Trophoblast cell (in vitro differentiated cells and primary cell): Measurements from ENCODE around the gene PIK3CB.
"Not testable (repeated sequence)": the region's sequence is repeated elsewhere in the genome, so short reads cannot be mapped to it uniquely, and the experiment has no call there.

Source experiments
- DNase-seq, 2 donors: peaks; one replicate each; pipeline ENCODE4 v3.0.0-alpha.2; 2016
- H2AFZ ChIP-seq: 2 replicates; pipeline ENCODE4 v1.6.1; 2013; ENCODE audit warnings: low read length, moderate library complexity, mild to moderate bottlenecking; ENCODE audit not compliant: insufficient read depth, poor library complexity
- H2AK5ac ChIP-seq: 2 replicates; pipeline ENCODE4 v1.6.1; 2013; ENCODE audit warnings: mild to moderate bottlenecking, low read length
- H2BK120ac ChIP-seq: 2 replicates; pipeline ENCODE4 v1.6.1; 2013; ENCODE audit warnings: low read length, mild to moderate bottlenecking, moderate library complexity; ENCODE audit not compliant: insufficient read depth, poor library complexity
- H2BK12ac ChIP-seq: 2 replicates; pipeline ENCODE4 v1.6.1; 2013; ENCODE audit warnings: mild to moderate bottlenecking, low read length, moderate library complexity
- H2BK5ac ChIP-seq: 2 replicates; pipeline ENCODE4 v1.6.1; 2013; ENCODE audit warnings: low read length, low read depth, moderate library complexity, mild to moderate bottlenecking; ENCODE audit not compliant: poor library complexity
- H3K14ac ChIP-seq: 2 replicates; pipeline ENCODE4 v1.6.1; 2013; ENCODE audit warnings: mild to moderate bottlenecking, low read length
- H3K18ac ChIP-seq: 2 replicates; pipeline ENCODE4 v1.6.1; 2013; ENCODE audit warnings: mild to moderate bottlenecking, low read length
- H3K23ac ChIP-seq: 2 replicates; pipeline ENCODE4 v1.6.1; 2013; ENCODE audit warnings: low read length
- H3K27ac ChIP-seq: 2 replicates; pipeline ENCODE4 v1.5.1; 2013; ENCODE audit warnings: low read depth, mild to moderate bottlenecking, inconsistent platforms, low read length, moderate library complexity
- H3K27me3 ChIP-seq: 2 replicates; pipeline ENCODE4 v1.6.1; 2013; ENCODE audit warnings: inconsistent platforms, mild to moderate bottlenecking, low read length, moderate library complexity; ENCODE audit not compliant: insufficient read depth
- H3K36me3 ChIP-seq, 2 experiments: 1 replicate in 1 of 2; 2 replicates in 1 of 2; pipeline ENCODE4 v1.6.1; 2013; ENCODE audit warnings: low read length in 2 of 2, mild to moderate bottlenecking in 2 of 2, moderate library complexity in 1 of 2; ENCODE audit not compliant: insufficient read depth in 2 of 2, control insufficient read depth in 1 of 2
- H3K4ac ChIP-seq: 2 replicates; pipeline ENCODE4 v1.6.1; 2013; ENCODE audit warnings: low read depth, mild to moderate bottlenecking, low read length, moderate library complexity
- H3K4me1 ChIP-seq, 2 experiments: 1 replicate in 1 of 2; 2 replicates in 1 of 2; pipeline ENCODE4 v1.6.1; 2013; ENCODE audit warnings: low read length in 2 of 2, mild to moderate bottlenecking in 2 of 2, moderate library complexity in 1 of 2; ENCODE audit not compliant: insufficient read depth in 2 of 2, control insufficient read depth in 1 of 2
- H3K4me2 ChIP-seq: 2 replicates; pipeline ENCODE4 v1.6.1; 2013; ENCODE audit warnings: inconsistent platforms, mild to moderate bottlenecking, low read length, moderate library complexity
- H3K4me3 ChIP-seq: 2 replicates; pipeline ENCODE4 v1.5.1; 2013; ENCODE audit warnings: mild to moderate bottlenecking, low read depth, low read length, inconsistent platforms
- H3K79me1 ChIP-seq: one replicate; pipeline ENCODE4 v1.6.1; 2013; ENCODE audit warnings: low read length
- H3K79me2 ChIP-seq: 2 replicates; pipeline ENCODE4 v1.6.1; 2013; ENCODE audit warnings: low read length, mild to moderate bottlenecking; ENCODE audit not compliant: control insufficient read depth, insufficient read depth, poor library complexity
- H3K9ac ChIP-seq: 2 replicates; pipeline ENCODE4 v1.6.1; 2013; ENCODE audit warnings: mild to moderate bottlenecking, low read length
- H3K9me3 ChIP-seq: 2 replicates; pipeline ENCODE4 v1.6.1; 2013; ENCODE audit warnings: low read depth, mild to moderate bottlenecking, control low read depth, inconsistent platforms, low read length; ENCODE audit not compliant: insufficient read depth
- H4K12ac ChIP-seq: 2 replicates; pipeline ENCODE4 v1.6.1; 2013; ENCODE audit warnings: low read depth, mild to moderate bottlenecking, low read length, moderate library complexity
- H4K8ac ChIP-seq: 2 replicates; pipeline ENCODE4 v1.6.1; 2013; ENCODE audit warnings: low read depth, mild to moderate bottlenecking, low read length, moderate library complexity
- H4K91ac ChIP-seq: one replicate; pipeline ENCODE4 v1.6.1; 2013; ENCODE audit warnings: low read depth, mild to moderate bottlenecking, low read length, moderate library complexity
- WGBS: extraction: QIAGEN DNeasy Blood & Tissue Kit; methylation state at CpG from one replicate; pipeline ENCODE4 v1.1.7; 2013; ENCODE audit warnings: missing lambda C conversion rate; ENCODE audit not compliant: insufficient read length, insufficient coverage; ENCODE audit errors: extremely low coverage; 5-methylcytosine and 5-hydroxymethylcytosine counted together

PIK3CB gene

DNA sequence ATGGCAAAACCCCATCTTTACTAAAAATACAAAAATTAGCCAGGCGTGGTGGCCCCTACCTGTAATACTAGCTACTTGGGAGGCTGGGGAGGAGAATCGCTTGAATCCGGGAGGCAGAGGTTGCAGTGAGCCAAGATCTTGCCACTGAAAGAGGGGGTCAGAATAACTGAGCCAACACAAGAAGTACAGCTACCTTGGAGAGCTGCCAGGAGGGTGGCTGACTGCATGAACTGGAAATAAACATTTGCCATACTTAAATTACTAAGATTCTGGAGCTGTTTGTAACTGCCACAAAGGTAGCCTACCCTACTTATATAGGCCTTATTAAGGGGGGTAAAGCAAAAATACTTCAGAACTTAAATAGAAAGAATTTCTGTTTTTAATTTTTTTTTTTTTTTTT is 15.4 kb upstream of the PIK3CB start:
- H2AK5ac ChIP-seq: no peak overlapping the region
- no peak overlapping the region for H3K9ac ChIP-seq
- H3K4me2 ChIP-seq: no peak overlapping the region
- H2BK5ac ChIP-seq: no peak overlapping the region
- no peak overlapping the region for H3K4me3 ChIP-seq
- WGBS: no CpG with 5 or more reads among the region's 3 CpGs
- no peak overlapping the region for H3K27ac ChIP-seq
- H4K91ac ChIP-seq: peak overlapping the region; percentile 11
- no peak for DNase-seq
- H3K79me2 ChIP-seq: peaks cover 2% of the 10 kb centered on the region
- H3K23ac ChIP-seq: no peak overlapping the region
- H3K14ac ChIP-seq: no peak overlapping the region
- no peaks in the 10 kb centered on the region for H3K36me3 ChIP-seq
- no peak overlapping the region for H2AFZ ChIP-seq
- no peak overlapping the region for H2BK120ac ChIP-seq
- H3K4ac ChIP-seq: no peak overlapping the region
- H2BK12ac ChIP-seq: no peak overlapping the region
- H4K12ac ChIP-seq: no peak overlapping the region
- H3K9me3 ChIP-seq: no peaks in the 10 kb centered on the region
- H4K8ac ChIP-seq: no peak overlapping the region
- H3K79me1 ChIP-seq: peaks cover 2% of the 10 kb centered on the region
- H3K27me3 ChIP-seq: no peaks in the 10 kb centered on the region
- H3K18ac ChIP-seq: no peak overlapping the region
- peaks cover 0 to 9% of the 10 kb centered on the region in 2 experiments for H3K4me1 ChIP-seq

DNA sequence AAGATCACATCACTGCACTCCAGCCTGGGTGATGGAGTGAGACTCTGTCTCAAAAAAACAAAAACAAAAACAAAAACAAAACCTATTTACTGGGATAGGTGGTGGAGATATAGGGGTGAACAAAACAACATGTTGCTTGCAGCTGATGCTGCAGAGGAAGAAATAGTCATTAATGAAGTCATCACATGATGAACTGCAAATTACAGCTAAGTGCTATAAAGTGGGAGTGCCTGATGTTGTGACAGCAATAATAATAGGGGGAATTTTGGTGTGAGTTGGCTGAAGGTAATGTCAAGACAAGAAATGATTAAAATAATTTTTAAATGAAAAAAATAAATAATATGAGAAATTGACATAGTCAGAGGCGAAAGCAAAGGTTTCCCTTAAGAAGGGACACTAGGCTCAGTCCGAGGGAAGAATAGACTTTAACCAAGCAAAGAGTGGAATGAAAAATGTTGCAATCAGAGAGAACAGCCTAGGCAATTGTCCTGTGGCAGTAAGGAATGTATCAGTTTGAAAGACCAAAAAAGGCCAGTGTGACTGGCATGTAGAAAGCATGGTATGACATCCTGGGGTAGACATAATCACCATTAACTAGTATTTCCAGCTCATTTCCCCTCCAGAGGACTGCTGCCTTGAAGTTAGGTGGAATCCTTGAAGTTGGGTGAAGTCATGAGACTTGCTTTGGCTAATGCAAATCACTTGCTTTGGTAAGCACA is 14.7 kb upstream of the PIK3CB start:
- DNase-seq: peak in 1 of 2 donors; percentile 46
- no peaks in the 10 kb centered on the region for H3K9me3 ChIP-seq
- H2BK120ac ChIP-seq: no peak overlapping the region
- H4K91ac ChIP-seq: no peak overlapping the region
- peaks cover 2% of the 10 kb centered on the region for H3K79me1 ChIP-seq
- H3K23ac ChIP-seq: no peak overlapping the region
- H4K12ac ChIP-seq: no peak overlapping the region
- peaks cover 2% of the 10 kb centered on the region for H3K79me2 ChIP-seq
- no peak overlapping the region for H3K4me3 ChIP-seq
- H3K27ac ChIP-seq: no peak overlapping the region
- no peak overlapping the region for H4K8ac ChIP-seq
- peaks cover 0 to 9% of the 10 kb centered on the region in 2 experiments for H3K4me1 ChIP-seq
- H3K9ac ChIP-seq: no peak overlapping the region
- H3K18ac ChIP-seq: no peak overlapping the region
- no CpG with 5 or more reads among the region's 2 CpGs for WGBS
- H3K4ac ChIP-seq: no peak overlapping the region
- H3K4me2 ChIP-seq: no peak overlapping the region
- H3K14ac ChIP-seq: no peak overlapping the region
- no peak overlapping the region for H2AFZ ChIP-seq
- no peak overlapping the region for H2BK12ac ChIP-seq
- H3K27me3 ChIP-seq: no peaks in the 10 kb centered on the region
- H2AK5ac ChIP-seq: no peak overlapping the region
- no peaks in the 10 kb centered on the region for H3K36me3 ChIP-seq
- no peak overlapping the region for H2BK5ac ChIP-seq

DNA sequence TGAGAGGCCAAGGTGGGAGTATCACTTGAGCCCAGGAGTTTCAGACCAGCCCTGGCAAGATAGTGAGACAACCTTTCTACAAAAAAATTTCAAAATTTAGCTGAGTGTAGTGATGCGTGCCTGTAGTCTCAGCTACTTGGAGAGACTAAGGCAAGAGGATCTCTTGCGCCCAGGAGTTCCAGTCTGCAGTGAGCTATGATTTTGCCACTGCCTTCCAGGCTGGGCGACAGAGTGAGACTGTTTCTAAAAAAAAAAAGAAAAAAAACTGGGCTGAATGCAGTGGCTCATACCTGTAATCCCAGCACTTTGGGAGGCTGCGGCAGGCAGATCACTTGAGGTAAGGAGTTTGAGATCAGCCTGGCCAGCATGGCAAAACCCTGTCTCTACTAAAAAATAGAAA is 14.0 kb upstream of the PIK3CB start:
- Histone ChIP-seq H4K12ac (no peak overlapping the region), H3K27me3 (no peaks in the 10 kb centered on the region), H3K14ac (no peak overlapping the region), H3K4me2 (no peak overlapping the region), H3K27ac (no peak overlapping the region), H3K79me2 (peaks cover 2% of the 10 kb centered on the region), H3K4ac (no peak overlapping the region), H3K4me1 (peaks cover 0 to 9% of the 10 kb centered on the region in 2 experiments), H3K79me1 (peaks cover 2% of the 10 kb centered on the region), H2AK5ac (no peak overlapping the region), H3K9ac (no peak overlapping the region), H3K23ac (no peak overlapping the region), H3K36me3 (no peaks in the 10 kb centered on the region), H2BK12ac (peak overlapping the region; percentile 9), H3K18ac (no peak overlapping the region), H3K9me3 (no peaks in the 10 kb centered on the region), H3K4me3 (no peak overlapping the region), H4K91ac (no peak overlapping the region), H2AFZ (no peak overlapping the region), H2BK5ac (no peak overlapping the region), H4K8ac (no peak overlapping the region), H2BK120ac (no peak overlapping the region)
- WGBS: no CpG with 5 or more reads among the region's 4 CpGs
- DNase-seq: no peak

DNA sequence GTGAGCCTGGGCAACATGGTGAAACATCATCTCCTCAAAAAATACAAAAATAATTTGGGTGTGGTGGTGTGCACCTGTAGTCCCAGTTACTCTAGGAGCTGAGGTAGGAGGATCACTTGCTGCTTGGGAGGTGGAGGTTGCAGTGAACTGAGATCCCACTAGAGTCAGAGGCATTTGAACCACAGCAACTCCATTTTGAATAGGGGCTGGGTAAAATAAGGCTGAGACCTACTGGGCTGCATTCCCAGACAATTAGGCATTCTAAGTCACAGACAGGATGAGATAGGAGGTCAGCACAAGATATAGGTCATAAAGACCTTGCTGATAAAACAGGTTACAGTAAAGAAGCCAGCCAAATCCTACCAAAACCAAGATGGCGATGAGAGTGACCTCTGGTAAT is 12.1 kb upstream of the PIK3CB start:
- WGBS: no CpG with 5 or more reads among the region's 1 CpG
- H3K4me2 ChIP-seq: peak overlapping the region; percentile 43
- peak overlapping the region; percentile 82 for H4K91ac ChIP-seq
- H3K4me1 ChIP-seq, H3K23ac ChIP-seq, H3K79me1 ChIP-seq, H3K9me3 ChIP-seq, H3K4me3 ChIP-seq, H2AK5ac ChIP-seq, H2AFZ ChIP-seq, H3K36me3 ChIP-seq, H3K27me3 ChIP-seq, H3K79me2 ChIP-seq, H3K9ac ChIP-seq, H3K14ac ChIP-seq, H4K12ac ChIP-seq: not testable (repeated sequence)
- H2BK5ac ChIP-seq: peak overlapping the region; percentile 95
- H3K4ac ChIP-seq: peak overlapping the region; percentile 9
- H2BK120ac ChIP-seq: peak overlapping the region; percentile 95
- H3K18ac ChIP-seq: peak overlapping the region; percentile 93
- peak overlapping the region; percentile 92 for H3K27ac ChIP-seq
- H2BK12ac ChIP-seq: peak overlapping the region; percentile 8
- H4K8ac ChIP-seq: peak overlapping the region; percentile 74
- DNase-seq: peak; percentile 54 to 75
